ENCODE measurements around the gene SNRK. TPM values are rescaled to one million over a fixed set of nuclear protein-coding genes. Genes with fewer than 3 reads are reported as not detected.

Gene SNRK
- total and polyA plus RNA-seq, 3 donors from 2014 or later = 27.5 to 42.4 (median 37.4) TPM

- H3K9me3 ChIP-seq = no peaks in the 10 kb centered on the region
- DNase-seq = no peak
- no peak overlapping the region for H3K4me3 ChIP-seq
- no peak for TF ChIP-seq CTCF (IDR thresholded peaks at IDR 0.05)
- TF ChIP-seq POLR2A (IDR thresholded peaks at IDR 0.05) = no peak
- H3K27ac ChIP-seq = no peak overlapping the region
- peaks cover 6% of the 10 kb centered on the region for H3K4me1 ChIP-seq
- 68 to 76% methylated on average over 4 of the region's 4 CpGs for WGBS, 2 donors
- intact Hi-C loops (cut with DNase I; ENCODE audit: low total_unique reads) = no loop called here
- no peaks in the 10 kb centered on the region for H3K27me3 ChIP-seq
- H3K36me3 ChIP-seq (ENCODE audit: low read depth, missing control alignments) = no peaks in the 10 kb centered on the region
Measured at GRCh38 chr3:43290956-43291355, 4.6 kb downstream of the SNRK start.

GRCh38 chr3:43291546-43291945 is 5.2 kb downstream of the SNRK start:
- intact Hi-C loops (cut with DNase I; ENCODE audit: low total_unique reads) = no loop called here
- Histone ChIP-seq H3K27me3 (no peaks in the 10 kb centered on the region), H3K4me3 (no peak overlapping the region), H3K9me3 (no peaks in the 10 kb centered on the region), H3K27ac (no peak overlapping the region), H3K4me1 (peaks cover 6% of the 10 kb centered on the region), H3K36me3 (ENCODE audit: low read depth, missing control alignments) (no peaks in the 10 kb centered on the region)
- no peak for TF ChIP-seq CTCF (IDR thresholded peaks at IDR 0.05)
- no peak for TF ChIP-seq POLR2A (IDR thresholded peaks at IDR 0.05)
- 90 to 95% methylated on average over 1 of the region's 1 CpG for WGBS, 2 donors
- no peak for DNase-seq

GRCh38 chr3:43294975-43295374 is 8.6 kb downstream of the SNRK start:
- no peaks in the 10 kb centered on the region for H3K36me3 ChIP-seq (ENCODE audit: low read depth, missing control alignments)
- DNase-seq = no peak
- H3K4me1 ChIP-seq = no peaks in the 10 kb centered on the region
- intact Hi-C loops (cut with DNase I; ENCODE audit: low total_unique reads) = no loop called here
- H3K9me3 ChIP-seq = no peaks in the 10 kb centered on the region
- WGBS, 2 donors = 83 to 85% methylated on average over 1 of the region's 1 CpG
- H3K27ac ChIP-seq = no peak overlapping the region
- no peak for TF ChIP-seq CTCF (IDR thresholded peaks at IDR 0.05)
- no peak for TF ChIP-seq POLR2A (IDR thresholded peaks at IDR 0.05)
- no peaks in the 10 kb centered on the region for H3K27me3 ChIP-seq
- no peak overlapping the region for H3K4me3 ChIP-seq

- intact Hi-C loops (cut with DNase I; ENCODE audit: low total_unique reads) = no loop called here
- Histone ChIP-seq H3K27ac (no peak overlapping the region), H3K36me3 (ENCODE audit: low read depth, missing control alignments) (no peaks in the 10 kb centered on the region), H3K4me3 (no peak overlapping the region), H3K9me3 (no peaks in the 10 kb centered on the region), H3K27me3 (no peaks in the 10 kb centered on the region), H3K4me1 (no peaks in the 10 kb centered on the region)
- WGBS, 2 donors = 15 to 25% methylated on average over 1 of the region's 1 CpG
- TF ChIP-seq CTCF (IDR thresholded peaks at IDR 0.05) (no peak), POLR2A (IDR thresholded peaks at IDR 0.05) (no peak)
- DNase-seq = no peak
Measured at GRCh38 chr3:43296565-43296964, 10.2 kb downstream of the SNRK start.

- intact Hi-C loops (cut with DNase I; ENCODE audit: low total_unique reads) = no loop called here
- Histone ChIP-seq H3K36me3 (ENCODE audit: low read depth, missing control alignments) (no peaks in the 10 kb centered on the region), H3K4me3 (no peak overlapping the region), H3K4me1 (no peaks in the 10 kb centered on the region), H3K27me3 (no peaks in the 10 kb centered on the region), H3K9me3 (no peaks in the 10 kb centered on the region), H3K27ac (no peak overlapping the region)
- TF ChIP-seq POLR2A (IDR thresholded peaks at IDR 0.05) (no peak), CTCF (IDR thresholded peaks at IDR 0.05) (no peak)
- no peak for DNase-seq
- 89 to 94% methylated on average over 2 of the region's 2 CpGs for WGBS, 2 donors
Measured at GRCh38 chr3:43298292-43298691, 12.0 kb downstream of the SNRK start.

Data from testis (tissue), 3 donors.